ENCODE measurements around the gene FAM234B.

- TF ChIP-seq EP300 (IDR thresholded peaks at IDR 0.05), result no peak
- TF ChIP-seq CTCF (IDR thresholded peaks at IDR 0.05), result no peak
- no peak for TF ChIP-seq POLR2A (IDR thresholded peaks at IDR 0.05)
Measured at GRCh38 chr12:13062669-13063068, 18.5 kb downstream of the FAM234B start.

All from upper lobe of left lung (tissue), 4 donors.